HG03439 (cell line): Measurements from ENCODE around the gene UBA6.
"Not testable (repeated sequence)": the region's sequence is repeated elsewhere in the genome, so short reads cannot be mapped to it uniquely, and the experiment has no call there.

Experiments used
- ATAC-seq: cut with Tn5 transposase; IDR thresholded peaks from one replicate; pipeline ENCODE4 v1.9.1; 2021; ENCODE audit warnings: mild to moderate bottlenecking, moderate library complexity; ENCODE audit not compliant: unreplicated experiment

The UBA6 gene

GRCh38 chr4:67674098-67674497 is 26.9 kb downstream of the UBA6 start:
- no peak for ATAC-seq

- ATAC-seq, result no peak
These were observed 32.6 kb downstream of the UBA6 start for GRCh38 chr4:67668315-67668714.

- no peak for ATAC-seq
These were observed 40.5 kb downstream of the UBA6 start for GRCh38 chr4:67660418-67660817.

GRCh38 chr4:67659065-67659464 is 41.9 kb downstream of the UBA6 start:
- ATAC-seq, result no peak

GRCh38 chr4:67658302-67658701 is 42.7 kb downstream of the UBA6 start:
- no peak for ATAC-seq

GRCh38 chr4:67651536-67651935 is 49.4 kb downstream of the UBA6 start:
- ATAC-seq, result no peak

- no peak for ATAC-seq
These were observed 62.8 kb downstream of the UBA6 start for GRCh38 chr4:67638136-67638535.

GRCh38 chr4:67636978-67637377 is 64.0 kb downstream of the UBA6 start:
- not testable (repeated sequence) for ATAC-seq

- ATAC-seq, result no peak
These were observed 65.6 kb downstream of the UBA6 start for GRCh38 chr4:67635331-67635730.

GRCh38 chr4:67634741-67635140 is 66.2 kb downstream of the UBA6 start:
- no peak for ATAC-seq

GRCh38 chr4:67632492-67632891 is 68.5 kb downstream of the UBA6 start:
- ATAC-seq, result no peak

- ATAC-seq, result no peak
These were observed 76.0 kb downstream of the UBA6 start for GRCh38 chr4:67624939-67625338.

- no peak for ATAC-seq
These were observed 84.5 kb downstream of the UBA6 start for GRCh38 chr4:67616478-67616877.

- ATAC-seq, result no peak
These were observed 85.8 kb downstream of the UBA6 start for GRCh38 chr4:67615119-67615518.

- ATAC-seq, result no peak
These were observed 86.8 kb downstream of the UBA6 start for GRCh38 chr4:67614186-67614585.

GRCh38 chr4:67608027-67608426 is 92.9 kb downstream of the UBA6 start:
- no peak for ATAC-seq

GRCh38 chr4:67604749-67605148 is 96.2 kb downstream of the UBA6 start:
- ATAC-seq, result no peak

GRCh38 chr4:67604029-67604381 is 97.0 kb downstream of the UBA6 start:
- no peak for ATAC-seq

- no peak for ATAC-seq
These were observed 97.5 kb downstream of the UBA6 start for GRCh38 chr4:67603310-67604028.

GRCh38 chr4:67593741-67594175 is 107.2 kb downstream of the UBA6 start:
- ATAC-seq, result no peak

- no peak for ATAC-seq
These were observed 113.8 kb downstream of the UBA6 start for GRCh38 chr4:67587156-67587555.

GRCh38 chr4:67584496-67584895 is 116.5 kb downstream of the UBA6 start:
- ATAC-seq, result no peak

- no peak for ATAC-seq
These were observed 119.0 kb downstream of the UBA6 start for GRCh38 chr4:67581913-67582312.
